H1 (cell line): Measurements from ENCODE around the gene COL25A1. TPM values are rescaled to one million over a fixed set of nuclear protein-coding genes. Genes with fewer than 3 reads are reported as not detected.
A peak's percentile ranks its signal among the peaks of the same experiment; 100 is the strongest.

ENCODE experiments used
- CTCF ChIA-PET: fragments of 300-600 bp; sonication (Branson Sonifier 250); formaldehyde crosslinking; loops from one replicate; lab custom pipeline; 2021; ENCODE audit not compliant: partially characterized antibody; lab: Charles Lee
- POLR2A ChIA-PET: fragments of 300-600 bp; sonication (Branson Sonifier 250); formaldehyde crosslinking; loops from one replicate; lab custom pipeline; 2021; ENCODE audit warnings: inconsistent platforms; ENCODE audit not compliant: partially characterized antibody; lab: Charles Lee
- DNase-seq, 2 experiments: peaks; one replicate each; pipeline versions ENCODE4 v3.0.0 to v3.0.0-alpha.2; 2010 to 2022; ENCODE audit warnings: low spot score in 2 of 2, low read depth in 1 of 2, mixed read lengths in 1 of 2
- FAIRE-seq: peaks from 2 replicates; lab custom pipeline; 2011; peaks lifted over from hg19 to GRCh38; lab: Jason Lieb, UNC
- H2AFZ ChIP-seq: 2 replicates; pipeline ENCODE4 v1.8.1; 2012; ENCODE audit warnings: low read length, inconsistent platforms
- H2AK5ac ChIP-seq: 2 replicates; pipeline ENCODE4 v1.6.1; 2013; ENCODE audit warnings: low read depth, low read length
- H2BK120ac ChIP-seq: replicated peaks from 2 replicates; pipeline ENCODE3; 2013; ENCODE audit warnings: low read depth, low read length, inconsistent platforms
- H2BK12ac ChIP-seq: 2 replicates; pipeline ENCODE4 v1.6.1; 2013; ENCODE audit warnings: low read depth, low read length
- H2BK15ac ChIP-seq: 2 replicates; pipeline ENCODE4 v1.6.1; 2013; ENCODE audit warnings: low read length
- H2BK20ac ChIP-seq: 2 replicates; pipeline ENCODE4 v1.6.1; 2013; ENCODE audit warnings: low read length
- H2BK5ac ChIP-seq: 2 replicates; pipeline ENCODE4 v1.6.1; 2013; ENCODE audit warnings: low read depth, low read length
- H3K14ac ChIP-seq: 2 replicates; pipeline ENCODE4 v1.6.1; 2013; ENCODE audit warnings: inconsistent platforms; ENCODE audit not compliant: insufficient read length
- H3K18ac ChIP-seq: 2 replicates; pipeline ENCODE4 v1.6.1; 2013; ENCODE audit warnings: low read length; ENCODE audit errors: extremely low read depth
- H3K23ac ChIP-seq: 2 replicates; pipeline ENCODE4 v1.6.1; 2013; ENCODE audit warnings: inconsistent platforms; ENCODE audit not compliant: insufficient read length
- H3K23me2 ChIP-seq: 2 replicates; pipeline ENCODE4 v1.6.1; 2013; ENCODE audit warnings: low read depth, low read length
- H3K27ac ChIP-seq: 2 replicates; pipeline ENCODE4 v1.6.1; 2011; ENCODE audit warnings: low read depth, low read length, inconsistent platforms
- H3K27me3 ChIP-seq, 4 experiments: replicated peaks in 1 of 4; 1 replicate in 1 of 4; 2 replicates in 3 of 4; pipeline versions ENCODE4 v1.6.1 to v1.8.1; 2011 to 2013; ENCODE audit warnings: low read length in 3 of 4, mild to moderate bottlenecking in 3 of 4, inconsistent platforms in 2 of 4, mixed read lengths in 2 of 4, moderate library complexity in 1 of 4; ENCODE audit not compliant: control insufficient read depth in 3 of 4, insufficient read depth in 3 of 4; ENCODE audit errors: extremely low read depth in 1 of 4
- H3K36me3 ChIP-seq, 4 experiments: 2 replicates each; pipeline versions ENCODE4 v1.6.1 to v1.8.1; 2011 to 2013; ENCODE audit warnings: mild to moderate bottlenecking in 4 of 4, low read length in 3 of 4, moderate library complexity in 2 of 4, control low read depth in 1 of 4, inconsistent platforms in 1 of 4; ENCODE audit not compliant: insufficient read depth in 4 of 4, control insufficient read depth in 2 of 4
- H3K4ac ChIP-seq: replicated peaks from 2 replicates; pipeline ENCODE3; 2013; ENCODE audit warnings: low read length, low read depth, mixed read lengths, inconsistent platforms; ENCODE audit not compliant: insufficient read length
- H3K4me1 ChIP-seq, 4 experiments: replicated peaks in 1 of 4; 1 replicate in 1 of 4; 2 replicates in 3 of 4; pipeline versions ENCODE4 v1.6.1 to v1.8.1; 2011 to 2013; ENCODE audit warnings: low read length in 3 of 4, inconsistent platforms in 2 of 4, mixed read lengths in 1 of 4; ENCODE audit not compliant: insufficient read depth in 4 of 4, control insufficient read depth in 3 of 4
- H3K4me2 ChIP-seq, 2 experiments: 2 replicates each; pipeline versions ENCODE4 v1.6.1 to v1.8.1; 2011 to 2013; ENCODE audit warnings: low read depth in 2 of 2, low read length in 2 of 2, control low read depth in 1 of 2, inconsistent platforms in 1 of 2, mild to moderate bottlenecking in 1 of 2; ENCODE audit not compliant: insufficient read depth in 1 of 2
- H3K4me3 ChIP-seq, 4 experiments: fragments of 200-600, 300-600 bp in 1 of 4; sonication (generic), shearing (Covaris generic), sonication (Bioruptor Twin) in 1 of 4; 2 replicates each; pipeline versions ENCODE4 v1.5.1 to v1.8.1; 2011 to 2016; ENCODE audit warnings: low read length in 4 of 4, low read depth in 3 of 4, control low read depth in 2 of 4, inconsistent platforms in 2 of 4, mild to moderate bottlenecking in 2 of 4, mixed read lengths in 1 of 4, moderate library complexity in 1 of 4; ENCODE audit not compliant: insufficient read depth in 2 of 4; ENCODE audit errors: extremely low read depth in 1 of 4
- H3K56ac ChIP-seq: replicated peaks from 2 replicates; pipeline ENCODE3; 2013; ENCODE audit warnings: low read depth, mild to moderate bottlenecking, mixed read lengths, low read length, inconsistent platforms; ENCODE audit not compliant: insufficient read length
- H3K79me1 ChIP-seq: 2 replicates; pipeline ENCODE4 v1.6.1; 2013; ENCODE audit warnings: low read depth, low read length, control low read depth
- H3K79me2 ChIP-seq, 2 experiments: 2 replicates each; pipeline versions ENCODE4 v1.6.1 to v1.8.1; 2012 to 2013; ENCODE audit warnings: low read length in 2 of 2, mild to moderate bottlenecking in 2 of 2, inconsistent platforms in 1 of 2; ENCODE audit not compliant: insufficient read depth in 2 of 2, control insufficient read depth in 1 of 2
- H3K9ac ChIP-seq, 4 experiments: replicated peaks in 1 of 4; 1 replicate in 1 of 4; 2 replicates in 3 of 4; pipeline versions ENCODE4 v1.6.1 to v1.8.1; 2011 to 2013; ENCODE audit warnings: low read depth in 3 of 4, low read length in 3 of 4, control low read depth in 2 of 4, mild to moderate bottlenecking in 2 of 4, moderate library complexity in 2 of 4, inconsistent platforms in 1 of 4; ENCODE audit errors: extremely low read depth in 1 of 4
- H3K9me3 ChIP-seq, 2 experiments: 2 replicates each; pipeline versions ENCODE4 v1.6.1 to v1.8.1; 2012 to 2013; ENCODE audit warnings: mild to moderate bottlenecking in 2 of 2, moderate library complexity in 2 of 2, control low read depth in 1 of 2, inconsistent platforms in 1 of 2, low read depth in 1 of 2, low read length in 1 of 2, mixed read lengths in 1 of 2; ENCODE audit not compliant: insufficient read depth in 2 of 2
- H4K20me1 ChIP-seq, 2 experiments: replicated peaks in 1 of 2; 2 replicates each; pipeline versions ENCODE3 to v1.8.1; 2011 to 2013; ENCODE audit warnings: inconsistent platforms in 2 of 2, low read length in 2 of 2, mild to moderate bottlenecking in 1 of 2; ENCODE audit not compliant: insufficient read depth in 2 of 2, control insufficient read depth in 1 of 2
- H4K5ac ChIP-seq: 2 replicates; pipeline ENCODE4 v1.6.1; 2013; ENCODE audit warnings: low read length, low read depth, mixed read lengths, inconsistent platforms; ENCODE audit not compliant: insufficient read length
- H4K8ac ChIP-seq: 2 replicates; pipeline ENCODE4 v1.8.0; 2013; ENCODE audit warnings: mild to moderate bottlenecking, moderate library complexity, low read length, inconsistent platforms; ENCODE audit not compliant: insufficient read depth; ENCODE audit errors: extremely low read depth
- H4K91ac ChIP-seq: replicated peaks from 2 replicates; pipeline ENCODE3; 2013; ENCODE audit warnings: low read length, mixed read lengths, inconsistent platforms; ENCODE audit not compliant: insufficient read length
- CHD1 ChIP-seq: IDR thresholded peaks from 2 replicates; pipeline ENCODE4 v1.6.1; 2012; ENCODE audit warnings: low read depth, low read length, improper control_type of control experiment
- EP300 ChIP-seq, 2 experiments: IDR thresholded peaks; 1 replicate in 1 of 2; 2 replicates in 1 of 2; pipeline ENCODE4 v1.6.1; 2011 to 2012; ENCODE audit warnings: low read depth in 2 of 2, low read length in 2 of 2, mild to moderate bottlenecking in 2 of 2, borderline replicate concordance in 1 of 2, inconsistent platforms in 1 of 2, moderate library complexity in 1 of 2
- KDM5A ChIP-seq: fragments of 200-600 bp; IDR thresholded peaks from 2 replicates; pipeline ENCODE4 v1.7.1; 2012; ENCODE audit warnings: mild to moderate bottlenecking, low read length, inconsistent platforms, mixed read lengths
- POLR2A ChIP-seq, 2 experiments: IDR thresholded peaks; 1 replicate in 1 of 2; 2 replicates in 1 of 2; pipeline ENCODE4 v1.6.1; 2011; ENCODE audit warnings: low read depth in 2 of 2, low read length in 2 of 2, mild to moderate bottlenecking in 2 of 2; ENCODE audit errors: control extremely low read depth in 1 of 2
- RAD21 ChIP-seq, 2 experiments: IDR thresholded peaks in 1 of 2; conservative IDR thresholded peaks in 1 of 2; 2 replicates each; pipeline ENCODE4 v1.6.1; 2011; ENCODE audit warnings: low read depth in 2 of 2, low read length in 2 of 2, improper control_type of control experiment in 1 of 2, inconsistent platforms in 1 of 2, mild to moderate bottlenecking in 1 of 2, moderate library complexity in 1 of 2
- RFX5 ChIP-seq: IDR thresholded peaks from 2 replicates; pipeline ENCODE4 v1.6.1; 2011; ENCODE audit warnings: low read depth, low read length, improper control_type of control experiment, borderline replicate concordance
- RXRA ChIP-seq: IDR thresholded peaks from 2 replicates; pipeline ENCODE4 v1.6.1; 2011; ENCODE audit warnings: low read depth, mild to moderate bottlenecking, low read length, moderate library complexity; ENCODE audit not compliant: insufficient read depth
- SAP30 ChIP-seq: fragments of 300-600 bp; sonication (generic); IDR thresholded peaks from 2 replicates; pipeline ENCODE4 v1.7.1; 2012; ENCODE audit warnings: low read length, moderate library complexity, mild to moderate bottlenecking, inconsistent platforms; ENCODE audit not compliant: insufficient read depth, insufficient replicate concordance
- SIN3A ChIP-seq, 2 experiments: IDR thresholded peaks in 1 of 2; conservative IDR thresholded peaks in 1 of 2; 2 replicates each; pipeline ENCODE4 v1.6.1; 2011 to 2012; ENCODE audit warnings: low read length in 2 of 2, improper control_type of control experiment in 1 of 2, low read depth in 1 of 2, mild to moderate bottlenecking in 1 of 2
- TAF1 ChIP-seq: IDR thresholded peaks from 2 replicates; pipeline ENCODE4 v1.6.1; 2011; ENCODE audit warnings: mild to moderate bottlenecking, low read depth, low read length
- USF2 ChIP-seq: IDR thresholded peaks from 2 replicates; pipeline ENCODE4 v1.6.1; 2011; ENCODE audit warnings: low read length, improper control_type of control experiment
- WGBS, 2 experiments: shearing (Covaris generic) in 1 of 2; methylation state at CpG; one replicate each; pipeline versions ENCODE4 v1.1.6 to v1.1.7; 2013 to 2015; ENCODE audit warnings: low lambda C conversion rate in 2 of 2, mixed read lengths in 2 of 2, inconsistent platforms in 1 of 2, low coverage in 1 of 2, missing lambda C conversion rate in 1 of 2; ENCODE audit not compliant: insufficient replicate concordance in 2 of 2, insufficient coverage in 1 of 2, insufficient read length in 1 of 2; ENCODE audit errors: extremely low coverage in 1 of 2, missing lambda C conversion rate in 1 of 2; 5-methylcytosine and 5-hydroxymethylcytosine counted together
- polyA plus RNA-seq, 7 experiments: library from polyadenylated mRNA; depleted of rRNA in 3 of 7; stranded (reverse) in 5 of 7; unstranded in 2 of 7; fragments of >200 nt in 5 of 7; fragments of 200-250 nt in 2 of 7; gene quantifications; 1 replicate in 5 of 7; 2 replicates in 1 of 7; 4 replicates in 1 of 7; pipeline versions ENCODE4 v1.2.1 to v1.2.3, GENCODE V29; 2011 to 2013; ENCODE audit warnings: missing spikeins in 2 of 7, mixed read lengths in 2 of 7
- total RNA-seq: library from RNA; stranded (reverse); fragmentation: NEBNext Ultra II Directional; extraction: Animal tissue kit (Norgen Biotek cat#: 25700); gene quantifications from 2 replicates; pipeline ENCODE4 v1.2.1, GENCODE V29; 2021

Gene COL25A1
- total and polyA plus RNA-seq, 2 of the 8 experiments (the other 6 are each of a cell fraction or from before 2014, with no cell fraction given), result 1.1 to 8.3 TPM

GRCh38 chr4:108861334-108861733 lies 441.1 kb downstream of the COL25A1 start:
- Histone ChIP-seq H2BK120ac (no peak overlapping the region), H2BK12ac (no peak overlapping the region), H4K91ac (no peak overlapping the region), H3K4me3 (no peak overlapping the region), H3K27me3 (no peaks in the 10 kb centered on the region), H2BK5ac (no peak overlapping the region), H3K23me2 (no peaks in the 10 kb centered on the region), H2BK20ac (no peak overlapping the region), H3K9ac (no peak overlapping the region), H3K23ac (no peak overlapping the region), H3K14ac (no peak overlapping the region), H3K4me2 (no peak overlapping the region), H3K27ac (no peak overlapping the region), H3K36me3 (no peaks in the 10 kb centered on the region), H3K9me3 (no peaks in the 10 kb centered on the region), H3K56ac (no peak overlapping the region), H3K18ac (no peak overlapping the region), H4K8ac (no peak overlapping the region), H3K79me2 (no peaks in the 10 kb centered on the region), H3K4me1 (no peaks in the 10 kb centered on the region), H4K20me1 (peaks cover 0 to 1% of the 10 kb centered on the region in 2 experiments), H2BK15ac (no peak overlapping the region), H2AK5ac (no peak overlapping the region), H3K4ac (no peak overlapping the region), H2AFZ (no peak overlapping the region), H3K79me1 (no peaks in the 10 kb centered on the region), H4K5ac (no peak overlapping the region)
- ChIA-PET POLR2A (no interaction called here), CTCF (interaction anchor here (0.8 to 1.2 kb wide), 3 partner anchors 27 to 434 kb away, joined by 3 read pairs; no protein-coding TSS in a partner anchor)
- FAIRE-seq, result peak; percentile 48
- WGBS, 2 experiments, result 76% methylated on average over 2 of the region's 2 CpGs; no CpG with 5 or more reads in 1 of the 2 experiments
- peak in 1 of 2 experiments; percentile 51 for DNase-seq
- TF ChIP-seq CHD1, result no peak
- TF ChIP-seq POLR2A (IDR thresholded peaks at IDR 0.05; ENCODE audit: control extremely low read depth in 1 of 2, low read depth in 2 of 2, low read length in 2 of 2), result no peak
- TF ChIP-seq SAP30, result no peak
- TF ChIP-seq RFX5, result no peak
- TF ChIP-seq RXRA, result 0 out of 2 replicates have a peak, but pooled peaks have one; percentile 81
- 0 out of 4 replicates have a peak, but pooled peaks of 1 of the 2 experiments have one; percentile 2 for TF ChIP-seq RAD21 (IDR thresholded peaks at IDR 0.05 in 1 of 2, conservative IDR thresholded peaks at IDR 0.05 in 1 of 2; ENCODE audit: low read depth in 2 of 2, low read length in 2 of 2)
- no peak for TF ChIP-seq TAF1
- TF ChIP-seq EP300 (IDR thresholded peaks at IDR 0.05; ENCODE audit: borderline replicate concordance in 1 of 2, low read depth in 2 of 2, low read length in 2 of 2), result no peak
- peak; percentile 51 to 71; a peak in 1 of 4 replicates for TF ChIP-seq SIN3A (conservative IDR thresholded peaks at IDR 0.05 in 1 of 2, IDR thresholded peaks at IDR 0.05 in 1 of 2; ENCODE audit: low read depth in 1 of 2, low read length in 2 of 2)
- TF ChIP-seq USF2, result no peak
- TF ChIP-seq KDM5A, result no peak
